ENCODE results near the gene IL9. TPM values are rescaled to one million over a fixed set of nuclear protein-coding genes. Genes with fewer than 3 reads are reported as not detected.
"Not testable (repeated sequence)": the region's sequence is repeated elsewhere in the genome, so short reads cannot be mapped to it uniquely, and the experiment has no call there.

Gene IL9
- total RNA-seq, 1 donor, result not detected

- no peak for TF ChIP-seq CTCF (IDR thresholded peaks at IDR 0.05; ENCODE audit: insufficient read depth, low read depth, low read length)
- DNase-seq (ENCODE audit: low read depth), result no peak
- no peak overlapping the region for H3K4me3 ChIP-seq (ENCODE audit: low read depth, low read length)
Observed at GRCh38 chr5:135866016-135866415, 29.6 kb downstream of the IL9 start.

- no peak for TF ChIP-seq CTCF (IDR thresholded peaks at IDR 0.05; ENCODE audit: insufficient read depth, low read depth, low read length)
- H3K4me3 ChIP-seq (ENCODE audit: low read depth, low read length), result no peak overlapping the region
- no peak for DNase-seq (ENCODE audit: low read depth)
Observed at GRCh38 chr5:135864503-135865435, 30.9 kb downstream of the IL9 start.

- H3K4me3 ChIP-seq (ENCODE audit: low read depth, low read length), result no peak overlapping the region
- TF ChIP-seq CTCF (IDR thresholded peaks at IDR 0.05; ENCODE audit: insufficient read depth, low read depth, low read length), result no peak
- no peak for DNase-seq (ENCODE audit: low read depth)
Observed at GRCh38 chr5:135862744-135863143, 32.9 kb downstream of the IL9 start.

GRCh38 chr5:135862086-135862485 lies 33.6 kb downstream of the IL9 start:
- H3K4me3 ChIP-seq (ENCODE audit: low read depth, low read length), result no peak overlapping the region
- TF ChIP-seq CTCF (IDR thresholded peaks at IDR 0.05; ENCODE audit: insufficient read depth, low read depth, low read length), result no peak
- no peak for DNase-seq (ENCODE audit: low read depth)

GRCh38 chr5:135861641-135862040 lies 34.0 kb downstream of the IL9 start:
- H3K4me3 ChIP-seq (ENCODE audit: low read depth, low read length), result no peak overlapping the region
- no peak for DNase-seq (ENCODE audit: low read depth)
- no peak for TF ChIP-seq CTCF (IDR thresholded peaks at IDR 0.05; ENCODE audit: insufficient read depth, low read depth, low read length)

- no peak for TF ChIP-seq CTCF (IDR thresholded peaks at IDR 0.05; ENCODE audit: insufficient read depth, low read depth, low read length)
- no peak for DNase-seq (ENCODE audit: low read depth)
Observed at GRCh38 chr5:135859641-135860040, 36.0 kb downstream of the IL9 start.

GRCh38 chr5:135859186-135859585 lies 36.5 kb downstream of the IL9 start:
- not testable (repeated sequence) for H3K4me3 ChIP-seq (ENCODE audit: low read depth, low read length); DNase-seq (ENCODE audit: low read depth)

More at GRCh38 chr5:135859641-135860040, 36.0 kb downstream of the IL9 start:
- H3K4me3 ChIP-seq (ENCODE audit: low read depth, low read length), result no peak overlapping the region
